ENCODE results near the gene SPATA13. TPM values are rescaled to one million over a fixed set of nuclear protein-coding genes. Genes with fewer than 3 reads are reported as not detected.
"Not testable (repeated sequence)": the region's sequence is repeated elsewhere in the genome, so short reads cannot be mapped to it uniquely, and the experiment has no call there.

The SPATA13 gene
- total and polyA plus RNA-seq, 2 experiments from 2014 or later, result 12.4 to 19.4 TPM

DNA sequence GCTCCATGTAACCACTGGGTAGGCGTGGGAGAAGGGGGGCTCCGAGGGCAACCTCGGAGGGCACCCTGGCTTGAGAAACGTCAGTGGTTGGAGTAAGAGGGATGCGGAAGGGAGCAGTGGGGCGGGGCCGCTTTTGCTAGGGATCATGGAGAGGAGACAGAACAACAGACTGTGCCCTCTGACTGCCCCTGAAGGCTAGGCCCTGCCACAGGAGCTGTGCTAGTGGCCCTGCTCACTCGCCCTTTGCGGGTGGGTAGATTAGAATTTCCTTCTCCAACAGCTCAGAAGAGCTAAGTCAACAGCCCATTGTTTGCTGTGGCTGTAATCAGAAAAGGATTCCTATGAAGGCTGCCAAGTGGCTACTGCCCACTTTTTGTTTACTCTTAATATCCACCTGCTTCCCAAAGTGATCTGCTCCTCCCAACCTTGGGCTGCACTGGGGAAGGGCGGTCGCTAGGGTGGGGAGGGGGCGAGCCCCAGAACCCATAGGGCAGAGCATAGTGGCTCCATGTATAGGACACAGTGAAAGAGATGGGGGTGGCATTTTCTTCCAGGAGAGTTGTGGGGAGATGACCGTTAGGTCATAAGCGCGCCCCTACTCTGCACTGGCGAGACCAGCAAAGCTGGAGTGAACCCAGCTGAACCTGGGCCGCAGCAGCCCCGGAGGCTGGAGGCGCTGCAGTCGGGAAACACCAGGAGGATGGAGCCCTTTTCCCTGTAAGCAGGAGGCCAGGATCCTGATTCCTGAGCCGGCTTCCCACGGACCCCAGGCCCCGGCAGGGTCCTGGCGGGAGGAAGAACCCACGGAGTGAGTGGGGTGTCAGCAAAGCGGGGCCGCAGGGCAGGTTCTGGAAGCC is 146.9 kb downstream of the SPATA13 start:
- Histone ChIP-seq H3K4me3 (no peak overlapping the region), H3K4me2 (no peak overlapping the region), H3K27ac (no peak overlapping the region), H3K36me3 (replicated peaks; ENCODE audit: insufficient read depth, low read depth) (no peaks in the 10 kb centered on the region), H3K9me2 (replicated peaks; ENCODE audit: insufficient read depth) (no peaks in the 10 kb centered on the region), H3K27me3 (no peaks in the 10 kb centered on the region), H4K20me1 (ENCODE audit: insufficient read depth, poor library complexity, severe bottlenecking) (no peaks in the 10 kb centered on the region), H3K79me2 (no peaks in the 10 kb centered on the region), H2AFZ (no peak overlapping the region), H3K9me3 (ENCODE audit: low read depth) (no peaks in the 10 kb centered on the region), H3K4me1 (ENCODE audit: insufficient read depth) (no peaks in the 10 kb centered on the region)
- 88% methylated on average over 27 of the region's 27 CpGs for WGBS (ENCODE audit: low lambda C conversion rate, missing lambda C conversion rate)
- DNase-seq (ENCODE audit: low spot score), result no peak
- no peak for TF ChIP-seq EZH2phosphoT487 (IDR thresholded peaks at IDR 0.05; ENCODE audit: low read depth, severe bottlenecking, unreplicated experiment)
- TF ChIP-seq, protein P1, sequence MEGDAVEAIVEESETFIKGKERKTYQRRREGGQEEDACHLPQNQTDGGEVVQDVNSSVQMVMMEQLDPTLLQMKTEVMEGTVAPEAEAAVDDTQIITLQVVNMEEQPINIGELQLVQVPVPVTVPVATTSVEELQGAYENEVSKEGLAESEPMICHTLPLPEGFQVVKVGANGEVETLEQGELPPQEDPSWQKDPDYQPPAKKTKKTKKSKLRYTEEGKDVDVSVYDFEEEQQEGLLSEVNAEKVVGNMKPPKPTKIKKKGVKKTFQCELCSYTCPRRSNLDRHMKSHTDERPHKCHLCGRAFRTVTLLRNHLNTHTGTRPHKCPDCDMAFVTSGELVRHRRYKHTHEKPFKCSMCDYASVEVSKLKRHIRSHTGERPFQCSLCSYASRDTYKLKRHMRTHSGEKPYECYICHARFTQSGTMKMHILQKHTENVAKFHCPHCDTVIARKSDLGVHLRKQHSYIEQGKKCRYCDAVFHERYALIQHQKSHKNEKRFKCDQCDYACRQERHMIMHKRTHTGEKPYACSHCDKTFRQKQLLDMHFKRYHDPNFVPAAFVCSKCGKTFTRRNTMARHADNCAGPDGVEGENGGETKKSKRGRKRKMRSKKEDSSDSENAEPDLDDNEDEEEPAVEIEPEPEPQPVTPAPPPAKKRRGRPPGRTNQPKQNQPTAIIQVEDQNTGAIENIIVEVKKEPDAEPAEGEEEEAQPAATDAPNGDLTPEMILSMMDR (IDR thresholded peaks at IDR 0.05; ENCODE audit: poor library complexity), result no peak
- TF ChIP-seq EZH2 (IDR thresholded peaks at IDR 0.05; ENCODE audit: borderline replicate concordance), result no peak

DNA sequence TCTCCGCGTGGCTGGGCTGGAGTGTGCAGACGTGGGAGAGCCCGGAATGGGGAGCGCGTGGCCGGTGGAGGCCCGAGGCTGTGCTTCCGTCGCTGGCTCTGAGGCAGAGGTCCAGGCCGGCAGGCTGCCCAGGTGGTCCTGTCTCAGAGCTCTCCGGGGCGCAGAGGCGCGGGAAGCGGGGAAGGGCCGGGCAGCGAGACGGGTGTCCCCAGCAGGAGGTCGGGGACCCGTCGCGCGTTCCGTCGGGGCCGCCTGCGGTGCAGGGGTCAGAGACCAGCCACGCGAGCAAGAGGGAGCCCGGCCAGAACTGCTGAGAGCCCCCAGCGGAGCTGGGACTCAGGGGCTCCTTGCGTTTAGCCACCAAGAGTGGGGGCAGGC is 147.5 kb downstream of the SPATA13 start:
- Histone ChIP-seq H4K20me1 (ENCODE audit: insufficient read depth, poor library complexity, severe bottlenecking) (no peaks in the 10 kb centered on the region), H3K4me1 (ENCODE audit: insufficient read depth) (no peaks in the 10 kb centered on the region), H3K27me3 (no peaks in the 10 kb centered on the region), H3K36me3 (replicated peaks; ENCODE audit: insufficient read depth, low read depth) (no peaks in the 10 kb centered on the region), H3K9me3 (ENCODE audit: low read depth) (no peaks in the 10 kb centered on the region), H3K9me2 (replicated peaks; ENCODE audit: insufficient read depth) (no peaks in the 10 kb centered on the region), H3K4me3 (no peak overlapping the region), H2AFZ (no peak overlapping the region), H3K79me2 (no peaks in the 10 kb centered on the region), H3K27ac (no peak overlapping the region), H3K4me2 (no peak overlapping the region)
- DNase-seq (ENCODE audit: low spot score), result no peak
- TF ChIP-seq EZH2phosphoT487 (IDR thresholded peaks at IDR 0.05; ENCODE audit: low read depth, severe bottlenecking, unreplicated experiment), result no peak
- TF ChIP-seq, protein P1 (IDR thresholded peaks at IDR 0.05; ENCODE audit: poor library complexity), result no peak
- TF ChIP-seq EZH2 (IDR thresholded peaks at IDR 0.05; ENCODE audit: borderline replicate concordance), result no peak
- 97% methylated on average over 32 of the region's 33 CpGs for WGBS (ENCODE audit: low lambda C conversion rate, missing lambda C conversion rate)

DNA sequence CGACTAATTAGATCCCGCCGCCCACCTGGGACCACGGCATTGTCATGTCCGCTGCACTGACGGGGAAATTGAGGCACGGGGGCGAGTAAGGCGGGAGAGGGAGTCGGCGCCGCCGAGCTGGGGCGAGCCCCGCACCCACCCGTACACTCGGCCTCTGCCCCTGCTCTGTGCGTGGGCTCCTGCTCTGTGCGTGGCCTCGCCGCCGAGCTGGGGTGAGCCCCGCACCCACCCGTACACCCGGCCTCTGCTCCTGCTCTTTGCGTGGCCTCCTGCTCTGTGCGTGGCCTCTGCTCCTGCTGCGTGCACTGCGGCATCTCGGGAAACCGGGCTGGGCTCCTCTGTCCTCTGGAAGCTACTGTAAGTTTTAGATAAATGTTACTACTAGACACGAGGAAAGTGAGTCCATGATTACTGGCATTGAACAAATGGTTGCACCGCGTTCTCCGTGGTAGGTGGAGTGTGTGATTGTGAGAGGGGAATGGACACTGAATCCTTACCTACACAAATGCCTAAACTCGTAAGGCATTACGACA is 148.0 kb downstream of the SPATA13 start:
- Histone ChIP-seq H3K4me2 (no peak overlapping the region), H3K4me3 (no peak overlapping the region), H3K27ac (no peak overlapping the region), H3K4me1 (ENCODE audit: insufficient read depth) (no peaks in the 10 kb centered on the region), H2AFZ (no peak overlapping the region), H3K9me3 (ENCODE audit: low read depth) (no peaks in the 10 kb centered on the region), H3K9me2 (replicated peaks; ENCODE audit: insufficient read depth) (no peaks in the 10 kb centered on the region), H4K20me1 (ENCODE audit: insufficient read depth, poor library complexity, severe bottlenecking) (no peaks in the 10 kb centered on the region), H3K79me2 (no peaks in the 10 kb centered on the region), H3K36me3 (replicated peaks; ENCODE audit: insufficient read depth, low read depth) (no peaks in the 10 kb centered on the region), H3K27me3 (no peaks in the 10 kb centered on the region)
- TF ChIP-seq EZH2phosphoT487 (IDR thresholded peaks at IDR 0.05; ENCODE audit: low read depth, severe bottlenecking, unreplicated experiment), result no peak
- no peak for TF ChIP-seq EZH2 (IDR thresholded peaks at IDR 0.05; ENCODE audit: borderline replicate concordance)
- 97% methylated on average over 25 of the region's 37 CpGs for WGBS (ENCODE audit: low lambda C conversion rate, missing lambda C conversion rate)
- no peak for DNase-seq (ENCODE audit: low spot score)

DNA sequence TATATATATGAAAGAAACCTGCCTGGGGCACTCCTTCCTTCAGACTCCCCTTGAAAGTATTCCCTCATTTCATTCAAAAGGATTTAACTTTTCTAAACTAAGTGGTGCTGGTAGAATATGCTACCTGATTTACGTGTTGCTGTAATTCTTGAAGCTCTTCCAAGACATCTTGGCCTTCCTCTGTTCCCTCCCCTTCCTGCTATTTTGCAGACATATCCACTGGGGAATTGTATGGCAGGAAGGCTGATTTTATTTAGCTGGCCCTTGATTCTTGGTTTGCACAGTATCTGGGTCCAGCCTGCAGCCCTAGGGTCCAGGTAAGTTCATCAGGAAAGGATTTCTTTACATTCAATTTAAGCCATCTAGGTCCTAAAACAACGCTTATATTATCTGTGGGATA is 148.8 kb downstream of the SPATA13 start, which contains the start of gene C1QTNF9:
TSS of gene C1QTNF9 (plus strand) at position 281 of the 400 bp plus-strand sequence. CDS start 6,424 bp downstream, outside the sequence.
- not testable (repeated sequence) for H3K9me3 ChIP-seq (ENCODE audit: low read depth); H4K20me1 ChIP-seq (ENCODE audit: insufficient read depth, poor library complexity, severe bottlenecking); H3K4me1 ChIP-seq (ENCODE audit: insufficient read depth); H2AFZ ChIP-seq; DNase-seq (ENCODE audit: low spot score); H3K4me3 ChIP-seq; H3K27me3 ChIP-seq; H3K79me2 ChIP-seq; H3K36me3 ChIP-seq (replicated peaks; ENCODE audit: insufficient read depth, low read depth); H3K27ac ChIP-seq; H3K4me2 ChIP-seq; H3K9me2 ChIP-seq (replicated peaks; ENCODE audit: insufficient read depth)
- 78% methylated on average over 2 of the region's 2 CpGs for WGBS (ENCODE audit: low lambda C conversion rate, missing lambda C conversion rate)
